Glomerular visceral epithelial cell (primary cell): ENCODE measurements around the gene SEPTIN7.

Experiments used
- DNase-seq: peaks from one replicate; pipeline ENCODE4 v3.0.0-alpha.2; 2016; ENCODE audit errors: extremely low spot score

The SEPTIN7 gene

GRCh38 chr7:35831208-35831607, 30.4 kb downstream of the SEPTIN7 start:
- no peak for DNase-seq

- peak; percentile 42 for DNase-seq
Observed at GRCh38 chr7:35839860-35840854, 39.3 kb downstream of the SEPTIN7 start.

GRCh38 chr7:35846816-35847412, 46.1 kb downstream of the SEPTIN7 start:
- no peak for DNase-seq

- DNase-seq, result no peak
Observed at GRCh38 chr7:35848725-35849124, 47.9 kb downstream of the SEPTIN7 start.

GRCh38 chr7:35849158-35849831, 48.4 kb downstream of the SEPTIN7 start:
- no peak for DNase-seq

GRCh38 chr7:35849954-35850353, 49.1 kb downstream of the SEPTIN7 start:
- no peak for DNase-seq
